ENCODE data around the gene DAAM2. TPM values are rescaled to one million over a fixed set of nuclear protein-coding genes. Genes with fewer than 3 reads are reported as not detected.

DAAM2 gene
- total and polyA plus RNA-seq, 9 of the 15 experiments (the other 6 are each of a cell fraction or from before 2014, with no cell fraction given): 0.01 to 0.07 TPM; not detected in 7

GRCh38 chr6:39938773-39939654 lies 146.8 kb downstream of the DAAM2 start (continued):
- no peak for TF ChIP-seq RFX5 (IDR thresholded peaks at IDR 0.05; ENCODE audit: low read depth, low read length)
- no peak for TF ChIP-seq ZKSCAN3 (CRISPR knock-in tag; IDR thresholded peaks at IDR 0.05)
- no peak for TF ChIP-seq ZNF586 (CRISPR knock-in tag; conservative IDR thresholded peaks at IDR 0.05)
- TF ChIP-seq MTA3 (IDR thresholded peaks at IDR 0.05; ENCODE audit: borderline replicate concordance): 0 out of 2 replicates have a peak, but pooled peaks have one; percentile 17
- TF ChIP-seq, protein P1, sequence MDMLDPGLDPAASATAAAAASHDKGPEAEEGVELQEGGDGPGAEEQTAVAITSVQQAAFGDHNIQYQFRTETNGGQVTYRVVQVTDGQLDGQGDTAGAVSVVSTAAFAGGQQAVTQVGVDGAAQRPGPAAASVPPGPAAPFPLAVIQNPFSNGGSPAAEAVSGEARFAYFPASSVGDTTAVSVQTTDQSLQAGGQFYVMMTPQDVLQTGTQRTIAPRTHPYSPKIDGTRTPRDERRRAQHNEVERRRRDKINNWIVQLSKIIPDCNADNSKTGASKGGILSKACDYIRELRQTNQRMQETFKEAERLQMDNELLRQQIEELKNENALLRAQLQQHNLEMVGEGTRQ (CRISPR knock-in tag; IDR thresholded peaks at IDR 0.05): peak; percentile 47; the same call in 1 of the 2 replicates
- TF ChIP-seq SMAD4 (CRISPR knock-in tag; conservative IDR thresholded peaks at IDR 0.05): peak; percentile 70
- TF ChIP-seq ZKSCAN8 (CRISPR knock-in tag; IDR thresholded peaks at IDR 0.05): peak; percentile 31; the same call in 1 of the 2 replicates
- TF ChIP-seq, protein P2, sequence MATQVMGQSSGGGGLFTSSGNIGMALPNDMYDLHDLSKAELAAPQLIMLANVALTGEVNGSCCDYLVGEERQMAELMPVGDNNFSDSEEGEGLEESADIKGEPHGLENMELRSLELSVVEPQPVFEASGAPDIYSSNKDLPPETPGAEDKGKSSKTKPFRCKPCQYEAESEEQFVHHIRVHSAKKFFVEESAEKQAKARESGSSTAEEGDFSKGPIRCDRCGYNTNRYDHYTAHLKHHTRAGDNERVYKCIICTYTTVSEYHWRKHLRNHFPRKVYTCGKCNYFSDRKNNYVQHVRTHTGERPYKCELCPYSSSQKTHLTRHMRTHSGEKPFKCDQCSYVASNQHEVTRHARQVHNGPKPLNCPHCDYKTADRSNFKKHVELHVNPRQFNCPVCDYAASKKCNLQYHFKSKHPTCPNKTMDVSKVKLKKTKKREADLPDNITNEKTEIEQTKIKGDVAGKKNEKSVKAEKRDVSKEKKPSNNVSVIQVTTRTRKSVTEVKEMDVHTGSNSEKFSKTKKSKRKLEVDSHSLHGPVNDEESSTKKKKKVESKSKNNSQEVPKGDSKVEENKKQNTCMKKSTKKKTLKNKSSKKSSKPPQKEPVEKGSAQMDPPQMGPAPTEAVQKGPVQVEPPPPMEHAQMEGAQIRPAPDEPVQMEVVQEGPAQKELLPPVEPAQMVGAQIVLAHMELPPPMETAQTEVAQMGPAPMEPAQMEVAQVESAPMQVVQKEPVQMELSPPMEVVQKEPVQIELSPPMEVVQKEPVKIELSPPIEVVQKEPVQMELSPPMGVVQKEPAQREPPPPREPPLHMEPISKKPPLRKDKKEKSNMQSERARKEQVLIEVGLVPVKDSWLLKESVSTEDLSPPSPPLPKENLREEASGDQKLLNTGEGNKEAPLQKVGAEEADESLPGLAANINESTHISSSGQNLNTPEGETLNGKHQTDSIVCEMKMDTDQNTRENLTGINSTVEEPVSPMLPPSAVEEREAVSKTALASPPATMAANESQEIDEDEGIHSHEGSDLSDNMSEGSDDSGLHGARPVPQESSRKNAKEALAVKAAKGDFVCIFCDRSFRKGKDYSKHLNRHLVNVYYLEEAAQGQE (IDR thresholded peaks at IDR 0.05; ENCODE audit: borderline replicate concordance): peak; percentile 3; the same call in 1 of the 2 replicates
- TF ChIP-seq, protein P2 (CRISPR knock-in tag; IDR thresholded peaks at IDR 0.05; ENCODE audit: low read depth): no peak
- TF ChIP-seq KDM2B (CRISPR knock-in tag; IDR thresholded peaks at IDR 0.05): no peak
- TF ChIP-seq ZNF583 (CRISPR knock-in tag; IDR thresholded peaks at IDR 0.05): peak; percentile 25; the same call in 1 of the 2 replicates
- TF ChIP-seq, protein P3, sequence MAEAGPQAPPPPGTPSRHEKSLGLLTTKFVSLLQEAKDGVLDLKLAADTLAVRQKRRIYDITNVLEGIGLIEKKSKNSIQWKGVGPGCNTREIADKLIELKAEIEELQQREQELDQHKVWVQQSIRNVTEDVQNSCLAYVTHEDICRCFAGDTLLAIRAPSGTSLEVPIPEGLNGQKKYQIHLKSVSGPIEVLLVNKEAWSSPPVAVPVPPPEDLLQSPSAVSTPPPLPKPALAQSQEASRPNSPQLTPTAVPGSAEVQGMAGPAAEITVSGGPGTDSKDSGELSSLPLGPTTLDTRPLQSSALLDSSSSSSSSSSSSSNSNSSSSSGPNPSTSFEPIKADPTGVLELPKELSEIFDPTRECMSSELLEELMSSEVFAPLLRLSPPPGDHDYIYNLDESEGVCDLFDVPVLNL (CRISPR knock-in tag; IDR thresholded peaks at IDR 0.05; ENCODE audit: low read depth): no peak
- TF ChIP-seq GTF2E2 (tag; IDR thresholded peaks at IDR 0.05): 0 out of 2 replicates have a peak, but pooled peaks have one; percentile 57
- TF ChIP-seq ILF3 (IDR thresholded peaks at IDR 0.05; ENCODE audit: borderline replicate concordance): no peak
- no peak for TF ChIP-seq ZNF165 (CRISPR knock-in tag; IDR thresholded peaks at IDR 0.05; ENCODE audit: borderline replicate concordance)
- TF ChIP-seq FOXK2 (conservative IDR thresholded peaks at IDR 0.05 in 1 of 2, IDR thresholded peaks at IDR 0.05 in 1 of 2; ENCODE audit: low read depth in 2 of 2): no peak
- no peak for TF ChIP-seq NR4A1 (CRISPR knock-in tag; IDR thresholded peaks at IDR 0.05)
- TF ChIP-seq NR4A1 (tag; IDR thresholded peaks at IDR 0.05): peak; percentile 74
